SK-N-SH (cell line): ENCODE measurements around the gene LPCAT1. TPM values are rescaled to one million over a fixed set of nuclear protein-coding genes. Genes with fewer than 3 reads are reported as not detected.

ENCODE experiments used
- CTCF ChIA-PET: fragments of 300-600, 350-600 bp; formaldehyde crosslinking; extraction: SDS; loops from one replicate; lab custom pipeline; 2021; lab: Yijun Ruan, JAX
- POLR2A ChIA-PET: fragments of 350-600 bp; sonication (Branson Sonifier 250); formaldehyde crosslinking; extraction: SDS; loops from one replicate; lab custom pipeline; 2020; ENCODE audit warnings: antibody characterized with exemption, inconsistent platforms; lab: Yijun Ruan, JAX
- DNase-seq: peaks from one replicate; pipeline ENCODE4 v3.0.0; 2012
- H2AFZ ChIP-seq: fragments of 200-600 bp; sonication (generic); 2 replicates; pipeline ENCODE4 v1.8.1; 2016; ENCODE audit warnings: antibody characterized with exemption, mild to moderate bottlenecking, low read depth
- H3F3A ChIP-seq: fragments of 200-600 bp; sonication (generic); replicated peaks from 2 replicates; pipeline ENCODE3; 2016; ENCODE audit warnings: antibody characterized with exemption, mild to moderate bottlenecking; ENCODE audit not compliant: insufficient read depth
- H3K27ac ChIP-seq, 2 experiments: fragments of 200-500 bp in 1 of 2; fragments of 200-600 bp in 1 of 2; sonication (Bioruptor generic) in 1 of 2; sonication (generic), shearing (Covaris generic) in 1 of 2; 2 replicates each; pipeline versions ENCODE4 v1.5.1 to v1.6.1; 2014 to 2016; ENCODE audit warnings: low read depth in 2 of 2, inconsistent platforms in 1 of 2, low read length in 1 of 2, mild to moderate bottlenecking in 1 of 2, mixed read lengths in 1 of 2
- H3K27me3 ChIP-seq: fragments of 200-600 bp; sonication (generic), shearing (Covaris generic); 2 replicates; pipeline ENCODE4 v1.6.1; 2016; ENCODE audit warnings: mixed run types; ENCODE audit not compliant: insufficient read depth
- H3K36me3 ChIP-seq, 2 experiments: fragments of 200-500 bp in 1 of 2; fragments of 200-600 bp in 1 of 2; sonication (Bioruptor generic) in 1 of 2; sonication (generic) in 1 of 2; replicated peaks in 1 of 2; 2 replicates each; pipeline versions ENCODE3 to v1.5.1; 2014 to 2016; ENCODE audit warnings: low read length in 1 of 2, mild to moderate bottlenecking in 1 of 2; ENCODE audit not compliant: insufficient read depth in 2 of 2, control insufficient read depth in 1 of 2
- H3K4me1 ChIP-seq, 2 experiments: fragments of 200-500 bp in 1 of 2; fragments of 200-600 bp in 1 of 2; sonication (Bioruptor generic) in 1 of 2; sonication (generic), shearing (Covaris generic) in 1 of 2; 2 replicates each; pipeline versions ENCODE4 v1.5.1 to v1.6.1; 2014 to 2016; ENCODE audit warnings: low read depth in 1 of 2, low read length in 1 of 2, mixed run types in 1 of 2; ENCODE audit not compliant: insufficient read depth in 2 of 2, control insufficient read depth in 1 of 2
- H3K4me2 ChIP-seq: fragments of 200-600 bp; sonication (generic), shearing (Covaris generic); 2 replicates; pipeline ENCODE4 v1.6.1; 2017; ENCODE audit warnings: mixed run types
- H3K4me3 ChIP-seq, 2 experiments: fragments of 200-500 bp in 1 of 2; fragments of 200-600 bp in 1 of 2; sonication (Bioruptor generic) in 1 of 2; sonication (generic), shearing (Covaris generic) in 1 of 2; 2 replicates each; pipeline versions ENCODE4 v1.5.1 to v1.8.1; 2014 to 2016; ENCODE audit warnings: low read depth in 2 of 2, inconsistent platforms in 1 of 2, low read length in 1 of 2, mild to moderate bottlenecking in 1 of 2, mixed read lengths in 1 of 2, moderate library complexity in 1 of 2
- H3K79me2 ChIP-seq: fragments of 200-600 bp; sonication (generic); 2 replicates; pipeline ENCODE4 v1.8.1; 2017; ENCODE audit warnings: mild to moderate bottlenecking; ENCODE audit not compliant: insufficient read depth
- H3K9ac ChIP-seq: fragments of 200-600 bp; sonication (generic); 2 replicates; pipeline ENCODE4 v1.6.1; 2017; ENCODE audit warnings: mixed run types
- H3K9me2 ChIP-seq: fragments of 200-600 bp; sonication (generic); 2 replicates; pipeline ENCODE4 v1.6.1; 2017; ENCODE audit warnings: mixed run types
- H3K9me3 ChIP-seq: fragments of 200-600 bp; sonication (generic); 2 replicates; pipeline ENCODE4 v1.6.1; 2017; ENCODE audit warnings: mixed run types, mild to moderate bottlenecking, moderate library complexity
- H4K20me1 ChIP-seq: fragments of 200-600 bp; sonication (generic); 2 replicates; pipeline ENCODE4 v1.6.1; 2017; ENCODE audit warnings: mild to moderate bottlenecking, mixed run types; ENCODE audit not compliant: insufficient read depth
- CHD2 ChIP-seq: fragments of 150-350 bp; IDR thresholded peaks from 2 replicates; pipeline ENCODE4 v1.6.1; 2018; ENCODE audit warnings: low read length; ENCODE audit not compliant: partially characterized antibody
- ELF1 ChIP-seq: IDR thresholded peaks from 2 replicates; pipeline ENCODE4 v1.4.0; 2012
- EP300 ChIP-seq, 2 experiments: IDR thresholded peaks; 2 replicates each; pipeline versions ENCODE4 v1.4.0 to v1.6.1; 2012; ENCODE audit warnings: borderline replicate concordance in 1 of 2, low read depth in 1 of 2, low read length in 1 of 2
- GABPA ChIP-seq: IDR thresholded peaks from 2 replicates; pipeline ENCODE4 v1.4.0; 2012; ENCODE audit warnings: low read depth, mild to moderate bottlenecking
- GATA2 ChIP-seq: sonication (generic); formaldehyde crosslinking; IDR thresholded peaks from 2 replicates; pipeline ENCODE4 v1.5.0; 2020; ENCODE audit warnings: mild to moderate bottlenecking, missing genetic modification reagents
- JUND ChIP-seq: IDR thresholded peaks from 2 replicates; pipeline ENCODE4 v1.4.0; 2012
- MAX ChIP-seq: IDR thresholded peaks from 2 replicates; pipeline ENCODE4 v1.4.0; 2012; ENCODE audit warnings: low read depth
- MEF2A ChIP-seq: IDR thresholded peaks from 2 replicates; pipeline ENCODE4 v1.4.0; 2012; ENCODE audit warnings: low read depth, borderline replicate concordance
- MXI1 ChIP-seq: IDR thresholded peaks from 2 replicates; pipeline ENCODE4 v1.6.1; 2012; ENCODE audit warnings: mild to moderate bottlenecking, low read depth, low read length, improper control_type of control experiment
- PBX3 ChIP-seq: IDR thresholded peaks from 2 replicates; pipeline ENCODE4; 2012
- RAD21 ChIP-seq: IDR thresholded peaks from 2 replicates; pipeline ENCODE4 v1.6.1; 2012; ENCODE audit warnings: mild to moderate bottlenecking, low read length
- RCOR1 ChIP-seq: fragments of 150-350 bp; IDR thresholded peaks from 2 replicates; pipeline ENCODE4 v1.6.1; 2017; ENCODE audit warnings: antibody characterized with exemption, low read length
- USF1 ChIP-seq: IDR thresholded peaks from 2 replicates; pipeline ENCODE4 v1.4.0; 2012; ENCODE audit warnings: low read depth, borderline replicate concordance
- ZBTB33 ChIP-seq: IDR thresholded peaks from 2 replicates; pipeline ENCODE4 v1.4.0; 2012; ENCODE audit warnings: low read depth, borderline replicate concordance
- WGBS: methylation state at CpG from one replicate; pipeline ENCODE4 v1.1.6; 2017; ENCODE audit warnings: low lambda C conversion rate; 5-methylcytosine and 5-hydroxymethylcytosine counted together
- polyA plus RNA-seq, 3 experiments: library from polyadenylated mRNA; depleted of rRNA; stranded (reverse); fragments of >200 nt; gene quantifications; 2 replicates each; pipeline ENCODE4 v1.2.3, GENCODE V29; 2012

Gene LPCAT1
- polyA plus RNA-seq, 1 of the 3 experiments (the other 2 are of a cell fraction), result 42.3 TPM

GRCh38 chr5:1516615-1517601 is 6.9 kb downstream of the LPCAT1 start:
- Histone ChIP-seq H3K36me3 (peaks cover 6 to 50% of the 10 kb centered on the region in 2 experiments), H3K9me3 (no peaks in the 10 kb centered on the region)
- TF ChIP-seq MAX (no peak), ELF1 (no peak), RAD21 (no peak), JUND (no peak), MXI1 (no peak), EP300 (IDR thresholded peaks at IDR 0.05; ENCODE audit: borderline replicate concordance in 1 of 2, low read depth in 1 of 2, low read length in 1 of 2) (no peak), GATA2 (CRISPR knock-in tag) (no peak), MEF2A (no peak), ZBTB33 (no peak), RCOR1 (no peak), USF1 (no peak), GABPA (no peak), CHD2 (no peak), PBX3 (no peak)
- TF ChIP-seq, all 33 proteins: peak for 0
- H3K4me2 ChIP-seq, result no peak overlapping the region
- H3F3A ChIP-seq, result no peaks in the 10 kb centered on the region
- 77% methylated on average over 13 of the region's 19 CpGs for WGBS
- H3K9me2 ChIP-seq, result no peaks in the 10 kb centered on the region
- CTCF ChIA-PET, result interaction anchor here (0.6 kb wide), 2 partner anchors 25 to 127 kb away, joined by 3 read pairs; no protein-coding TSS in a partner anchor
- POLR2A ChIA-PET, result interaction anchor here (0.6 kb wide), 1 partner anchor 15 kb away, joined by 3 read pairs; no protein-coding TSS in a partner anchor
- H3K27me3 ChIP-seq, result no peaks in the 10 kb centered on the region
- H3K4me3 ChIP-seq, result no peak overlapping the region
- peaks cover 4 to 15% of the 10 kb centered on the region in 2 experiments; a peak in 2 of 4 replicates for H3K4me1 ChIP-seq
- no peak for DNase-seq
- peaks cover 84% of the 10 kb centered on the region for H3K79me2 ChIP-seq
- H4K20me1 ChIP-seq, result peaks cover 89% of the 10 kb centered on the region
- H2AFZ ChIP-seq, result no peak overlapping the region
- H3K27ac ChIP-seq, result no peak overlapping the region
- H3K9ac ChIP-seq, result no peak overlapping the region
